ENCODE measurements around the gene EBF3. TPM values are rescaled to one million over a fixed set of nuclear protein-coding genes. Genes with fewer than 3 reads are reported as not detected.

The EBF3 gene
- total RNA-seq, 1 donor from 2014 or later, result 1.8 TPM

DNA sequence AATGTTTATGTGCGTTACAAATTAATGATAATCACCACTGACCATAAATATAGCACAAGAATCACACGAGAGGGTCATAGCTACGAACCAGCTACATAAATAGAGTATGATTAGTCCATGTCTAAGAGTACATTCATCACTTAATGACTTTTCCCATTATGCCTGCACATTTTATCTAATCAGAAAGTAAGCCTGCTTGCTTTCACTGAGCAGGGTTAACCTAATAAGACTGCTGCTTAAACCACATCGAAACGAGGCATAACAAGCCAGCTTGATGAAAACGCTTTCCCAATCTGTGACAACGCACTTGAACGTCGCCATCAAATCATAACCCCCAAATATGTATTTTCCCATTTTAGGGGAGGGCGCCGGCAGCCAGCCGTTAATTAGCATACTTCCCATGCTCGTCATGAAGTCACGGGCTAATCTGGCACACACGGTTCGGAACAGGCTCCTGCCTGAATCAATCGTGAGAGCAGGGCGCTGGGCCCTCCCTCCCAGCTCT is 71.5 kb downstream of the EBF3 start:
- DNase-seq (ENCODE audit: low spot score), result no peak

GRCh38 chr10:129891806-129892205 is 72.3 kb downstream of the EBF3 start:
- DNase-seq (ENCODE audit: low spot score), result no peak

GRCh38 chr10:129890170-129890569 is 73.9 kb downstream of the EBF3 start:
- no peak for DNase-seq (ENCODE audit: low spot score)

DNA sequence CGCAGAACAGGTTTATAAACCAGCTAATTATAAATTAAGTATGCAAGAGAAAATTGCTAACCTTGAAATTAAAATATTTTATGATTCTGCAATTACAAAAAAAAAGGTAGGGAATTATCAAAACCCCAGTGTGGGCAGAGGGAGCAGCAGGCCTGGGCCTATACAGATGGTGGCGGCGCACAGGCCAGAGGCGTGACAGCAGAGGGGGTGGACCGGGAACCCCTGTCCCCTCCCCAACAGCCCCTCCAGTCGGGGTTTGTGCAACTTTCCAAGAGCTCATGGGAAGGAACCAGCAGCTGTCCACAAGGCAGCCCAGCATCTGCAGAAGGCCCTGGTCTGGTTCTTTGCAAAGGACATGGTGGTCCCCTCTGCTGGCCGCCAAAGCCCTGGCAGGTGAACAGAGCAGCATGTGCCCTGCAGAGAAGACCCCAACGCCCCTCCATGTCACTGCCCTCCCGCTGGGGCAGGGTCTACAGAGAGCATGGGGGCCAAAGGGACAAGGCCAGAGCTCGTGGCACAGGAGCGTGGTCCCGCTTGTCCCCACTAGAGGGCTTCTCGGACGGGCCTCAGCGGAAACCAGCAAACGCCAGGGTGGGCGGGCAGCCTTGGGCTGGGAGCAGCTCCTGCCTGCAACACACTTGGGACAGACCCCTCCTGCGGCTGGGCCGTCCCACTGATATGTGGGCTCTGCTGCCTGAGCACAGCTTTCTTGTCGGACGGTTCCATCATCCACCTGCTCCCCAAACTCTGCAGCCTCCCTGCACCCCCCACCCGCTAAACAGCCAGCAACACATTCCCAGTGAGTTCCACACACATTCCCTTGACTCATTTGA is 75.1 kb downstream of the EBF3 start:
- no peak for DNase-seq (ENCODE audit: low spot score)

GRCh38 chr10:129887986-129888783 is 75.9 kb downstream of the EBF3 start:
- DNase-seq (ENCODE audit: low spot score), result no peak

GRCh38 chr10:129887381-129887905 is 76.6 kb downstream of the EBF3 start:
- DNase-seq (ENCODE audit: low spot score), result no peak

DNA sequence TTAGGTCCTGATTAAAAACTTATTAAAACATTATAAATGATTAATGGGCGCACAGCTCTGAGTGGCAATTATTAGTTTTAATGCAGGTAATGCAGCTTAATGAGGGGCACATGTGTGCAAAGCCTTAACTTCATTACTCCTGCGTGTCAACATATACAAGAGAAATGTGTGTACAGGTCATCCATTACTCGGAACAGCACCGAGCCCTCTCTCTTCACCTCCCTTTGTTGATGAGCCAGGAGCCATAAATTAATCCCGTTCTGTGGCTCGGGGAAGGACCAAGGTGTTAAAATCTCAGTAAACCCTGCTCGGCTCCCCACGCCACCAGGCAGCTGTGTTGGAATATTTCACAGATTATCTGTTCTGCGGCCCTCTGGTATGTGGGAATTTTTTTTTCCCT is 77.8 kb downstream of the EBF3 start:
- no peak for DNase-seq (ENCODE audit: low spot score)

DNA sequence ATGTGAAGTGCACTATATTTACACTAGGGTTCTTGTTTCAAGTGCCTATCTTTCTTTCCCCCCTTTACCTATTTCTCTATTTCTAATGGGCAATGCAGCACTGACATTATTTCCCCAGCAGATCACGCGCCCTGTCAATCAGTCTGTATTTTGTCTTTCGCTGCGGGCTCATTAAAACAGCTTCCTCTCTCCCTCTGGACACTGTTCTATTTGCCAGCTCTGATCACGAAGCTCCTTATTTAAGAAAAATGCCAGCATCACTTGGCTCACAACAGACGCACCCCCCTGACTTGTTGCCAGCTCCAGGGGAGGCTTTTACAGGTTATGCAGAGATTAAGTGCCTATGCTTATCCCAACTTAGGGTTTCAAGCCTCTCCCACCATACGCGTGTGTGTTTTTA is 78.5 kb downstream of the EBF3 start:
- no peak for DNase-seq (ENCODE audit: low spot score)

GRCh38 chr10:129884398-129885078 is 79.5 kb downstream of the EBF3 start:
- DNase-seq (ENCODE audit: low spot score), result no peak

GRCh38 chr10:129883626-129884397 is 80.3 kb downstream of the EBF3 start:
- DNase-seq (ENCODE audit: low spot score), result peak; percentile 43

GRCh38 chr10:129883029-129883428 is 81.0 kb downstream of the EBF3 start:
- no peak for DNase-seq (ENCODE audit: low spot score)

DNA sequence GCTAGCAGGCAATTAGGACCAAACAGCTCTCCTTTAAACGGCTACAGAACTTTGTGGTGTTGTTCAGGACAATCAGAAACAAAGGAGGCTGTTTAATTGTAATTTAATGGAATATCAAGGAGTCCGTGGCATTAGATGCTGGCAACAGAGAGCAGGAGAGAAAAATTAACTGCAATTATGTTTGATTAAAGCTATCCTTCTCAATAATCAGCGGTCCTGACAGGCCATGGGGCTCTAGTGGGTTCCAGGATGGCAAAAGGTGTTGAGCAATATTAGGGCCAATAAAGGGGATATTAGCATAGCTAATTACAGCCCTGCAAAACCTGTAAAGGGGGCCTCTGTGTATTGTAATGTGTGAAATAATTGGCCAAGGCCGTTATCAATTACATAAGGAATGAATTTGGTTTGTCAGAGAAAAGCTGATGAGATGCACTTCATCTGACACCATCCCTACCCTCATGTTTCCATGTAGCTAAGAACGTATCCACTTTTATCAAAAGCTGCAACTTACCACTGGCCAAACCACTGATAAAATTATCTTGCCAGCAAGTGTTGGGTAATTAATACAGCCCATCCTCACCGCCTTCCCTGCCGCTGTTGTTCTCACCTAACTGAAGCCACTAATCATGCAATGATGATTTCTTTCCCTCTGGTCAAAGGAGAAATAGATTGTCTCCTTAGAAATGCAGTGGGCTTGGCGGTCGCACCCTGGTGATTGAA is 81.6 kb downstream of the EBF3 start:
- DNase-seq (ENCODE audit: low spot score), result no peak

DNA sequence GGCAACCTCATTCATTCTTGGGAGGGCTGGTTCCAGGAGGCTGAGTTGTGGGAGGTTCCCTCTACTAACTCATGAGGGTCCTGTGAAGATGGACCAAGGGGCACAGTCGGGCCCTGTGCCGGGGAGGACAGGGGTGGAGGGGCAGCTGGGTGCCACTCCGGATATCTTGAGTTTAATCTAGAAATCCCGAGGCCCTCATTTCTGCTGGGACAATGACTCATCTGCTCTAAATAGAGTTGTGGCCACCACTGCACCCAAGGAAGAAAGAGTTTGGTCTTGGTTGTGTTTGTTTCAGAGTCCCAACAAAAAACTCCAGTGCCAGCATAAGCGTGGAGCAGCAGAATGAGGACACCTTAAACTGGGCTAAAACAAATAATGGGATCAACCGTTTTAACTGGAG is 82.4 kb downstream of the EBF3 start:
- no peak for DNase-seq (ENCODE audit: low spot score)

DNA sequence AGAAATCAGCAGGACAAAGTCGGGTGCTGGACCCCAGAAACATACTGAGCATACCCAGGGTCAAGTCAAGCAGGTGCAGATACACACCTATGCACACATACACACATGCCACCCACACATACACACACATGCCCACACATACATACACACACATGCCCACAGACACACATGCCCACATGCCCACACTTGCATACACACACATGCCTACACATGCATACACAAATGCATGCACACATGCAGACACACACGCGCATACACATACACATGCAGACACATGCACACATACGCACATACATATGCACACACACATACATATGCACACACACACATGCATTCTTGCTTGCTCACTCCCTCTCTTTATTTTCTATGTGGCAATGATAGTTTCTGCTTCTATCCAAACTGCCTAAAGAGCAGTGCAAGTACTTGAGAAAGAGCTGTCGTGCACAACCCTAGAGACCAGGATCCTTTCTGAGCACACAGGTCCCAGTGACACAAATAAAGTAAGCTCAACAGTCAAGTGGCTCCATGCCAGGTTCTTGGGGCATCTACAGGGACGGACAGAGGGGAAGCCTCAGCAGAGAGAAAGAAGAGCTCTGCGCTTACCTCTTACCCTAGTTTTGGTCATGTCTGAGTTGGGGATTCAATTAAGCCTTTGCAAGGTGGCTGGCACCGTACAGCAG is 83.7 kb downstream of the EBF3 start:
- DNase-seq (ENCODE audit: low spot score), result no peak

DNA sequence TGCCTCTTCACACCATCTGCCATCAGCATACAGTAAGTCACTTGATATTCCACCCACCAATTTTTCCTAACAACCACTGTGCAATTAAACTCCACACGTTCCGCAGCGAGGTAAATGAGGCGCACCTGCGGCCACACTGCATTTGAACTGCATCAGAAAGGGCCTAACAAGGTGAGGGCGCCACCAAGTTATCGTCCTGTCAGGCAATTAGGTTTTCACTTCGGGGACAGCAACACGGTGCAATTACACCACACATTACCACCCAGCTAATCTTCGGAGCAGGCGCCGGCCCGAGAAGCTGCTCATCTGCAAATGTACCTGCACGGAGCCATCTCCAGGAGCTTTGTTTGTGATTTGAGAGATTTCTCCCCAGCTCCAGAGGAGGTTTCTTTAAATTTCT is 84.4 kb downstream of the EBF3 start:
- no peak for DNase-seq (ENCODE audit: low spot score)

DNA sequence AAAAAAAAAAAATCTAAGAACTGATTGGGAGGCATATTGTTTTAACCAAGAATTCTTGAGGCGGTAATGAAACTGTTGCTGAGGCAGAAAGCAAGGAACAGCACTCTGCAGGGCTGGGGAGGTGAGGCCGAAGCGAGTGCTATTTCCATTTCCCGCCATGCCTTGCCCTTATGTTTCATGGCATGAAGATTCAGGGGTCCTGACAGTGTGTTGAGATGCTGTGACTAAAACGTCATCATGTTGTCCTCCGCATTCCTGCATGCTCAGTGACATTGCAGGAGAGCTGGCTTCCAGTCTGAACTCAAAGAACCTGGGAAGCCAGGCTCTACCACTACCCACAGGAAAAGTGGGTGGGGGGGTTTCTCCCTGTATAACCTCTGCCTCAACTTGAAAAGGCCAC is 85.2 kb downstream of the EBF3 start:
- DNase-seq (ENCODE audit: low spot score), result no peak

- DNase-seq (ENCODE audit: low spot score), result no peak
These were observed 86.2 kb downstream of the EBF3 start for GRCh38 chr10:129877773-129878371.

DNA sequence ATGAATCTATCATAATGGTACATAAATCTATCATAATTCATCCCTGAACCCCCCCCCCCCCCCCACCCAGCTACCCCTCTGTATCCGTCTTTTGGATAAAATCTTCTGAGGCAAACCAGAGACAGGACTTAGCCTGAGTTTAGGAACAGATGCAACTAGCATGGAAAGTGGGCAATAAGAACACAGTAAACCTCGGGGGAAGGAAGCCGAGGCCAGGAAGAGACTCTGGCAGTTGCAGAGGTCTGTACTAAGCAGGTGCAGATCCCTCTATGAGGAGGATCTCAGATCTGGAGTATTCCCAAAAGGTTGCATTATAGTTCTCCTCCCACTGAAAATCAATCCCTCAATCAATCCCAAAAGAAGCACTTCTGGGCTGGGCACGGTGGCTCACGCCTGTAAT is 87.2 kb downstream of the EBF3 start:
- DNase-seq (ENCODE audit: low spot score), result no peak

- no peak for DNase-seq (ENCODE audit: low spot score)
These were observed 87.9 kb downstream of the EBF3 start for GRCh38 chr10:129875993-129876726.

Data from mucosa of gallbladder (tissue), 1 donor.